Right atrium auricular region (tissue), 2 donors: ENCODE measurements around the gene APEH. TPM values are rescaled to one million over a fixed set of nuclear protein-coding genes. Genes with fewer than 3 reads are reported as not detected.

Experiments
- DNase-seq: peaks from one replicate; pipeline ENCODE4 v3.0.0-alpha.2; 2019; ENCODE audit warnings: low spot score
- H3K27ac ChIP-seq, 2 donors: fragments of 200-600 bp; sonication (generic); 1 replicate in 1 of 2; 2 replicates in 1 of 2; pipeline ENCODE4 v1.5.1; 2016 to 2019
- H3K27me3 ChIP-seq, 2 donors: fragments of 200-600 bp; sonication (generic); one replicate each; pipeline versions ENCODE4 v1.5.1 to v1.6.0; 2017 to 2019
- H3K36me3 ChIP-seq: fragments of 200-600 bp; sonication (generic); one replicate; pipeline ENCODE4 v1.5.1; 2016
- H3K4me1 ChIP-seq, 2 donors: fragments of 200-600 bp; sonication (generic); one replicate each; pipeline versions ENCODE4 v1.5.1 to v1.6.0; 2017 to 2019
- H3K4me3 ChIP-seq, 2 donors: fragments of 200-600 bp; sonication (generic); 1 replicate in 1 of 2; 2 replicates in 1 of 2; pipeline ENCODE4 v1.5.1; 2017 to 2019; ENCODE audit warnings: mild to moderate bottlenecking in 1 of 2, moderate library complexity in 1 of 2
- H3K9me3 ChIP-seq, 2 donors: fragments of 200-600 bp; sonication (generic); one replicate each; pipeline ENCODE4 v1.5.1; 2019
- CTCF ChIP-seq, 2 donors: fragments of 200-600 bp; sonication (generic); IDR thresholded peaks; one replicate each; pipeline ENCODE4 v1.5.1; 2019; ENCODE audit warnings: antibody characterized with exemption in 2 of 2
- total RNA-seq, 2 donors: library from RNA; depleted of rRNA; stranded (reverse); fragments of >200 nt; gene quantifications; one replicate each; pipeline ENCODE4 v1.1.0, GENCODE V29; 2016

APEH gene
- total RNA-seq, 2 donors from 2014 or later: 61.1 to 67.5 TPM

GRCh38 chr3:49699281-49699979 is 25.3 kb downstream of the APEH start:
- no peak overlapping the region for H3K4me3 ChIP-seq
- TF ChIP-seq CTCF (IDR thresholded peaks at IDR 0.05): no peak
- H3K27ac ChIP-seq: peak overlapping the region in 1 of 2 donors; percentile 53
- no peaks in the 10 kb centered on the region for H3K27me3 ChIP-seq
- no peak for DNase-seq
- H3K4me1 ChIP-seq: peaks cover 0 to 14% of the 10 kb centered on the region in 2 donors
- H3K9me3 ChIP-seq: no peaks in the 10 kb centered on the region
- H3K36me3 ChIP-seq: peaks cover 18% of the 10 kb centered on the region

DNA sequence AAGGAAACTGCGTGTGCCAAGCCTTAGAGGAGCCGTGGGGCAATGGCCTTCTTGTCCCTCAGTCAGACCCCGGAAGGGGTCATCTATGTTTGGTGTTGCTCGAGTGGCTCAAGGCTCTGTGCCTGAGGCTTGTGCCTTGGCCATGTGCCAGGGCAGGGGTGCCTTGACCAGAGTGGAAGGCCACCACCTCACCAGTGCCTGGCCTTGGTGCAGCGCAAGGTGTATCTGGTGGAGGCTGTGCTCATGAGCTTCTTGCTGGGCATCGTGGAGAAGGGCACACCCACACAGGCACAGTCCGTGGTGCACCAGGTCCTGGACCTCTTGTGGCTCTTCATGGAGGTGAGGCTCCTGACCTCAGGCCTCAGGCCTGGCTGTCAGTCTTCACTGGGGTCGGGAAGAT is 25.9 kb downstream of the APEH start:
- Histone ChIP-seq H3K9me3 (no peaks in the 10 kb centered on the region), H3K27ac (no peak overlapping the region), H3K4me1 (peaks cover 0 to 14% of the 10 kb centered on the region in 2 donors), H3K27me3 (no peaks in the 10 kb centered on the region), H3K36me3 (peaks cover 24% of the 10 kb centered on the region), H3K4me3 (no peak overlapping the region)
- TF ChIP-seq CTCF (IDR thresholded peaks at IDR 0.05): no peak
- no peak for DNase-seq

- no peak for DNase-seq
- TF ChIP-seq CTCF (IDR thresholded peaks at IDR 0.05): no peak
- Histone ChIP-seq H3K4me1 (peaks cover 0 to 14% of the 10 kb centered on the region in 2 donors), H3K36me3 (peaks cover 30% of the 10 kb centered on the region), H3K4me3 (no peak overlapping the region), H3K27me3 (no peaks in the 10 kb centered on the region), H3K27ac (no peak overlapping the region), H3K9me3 (no peaks in the 10 kb centered on the region)
These were observed 26.4 kb downstream of the APEH start for GRCh38 chr3:49700453-49701128.

- peak in 1 of 2 donors; percentile 31 for TF ChIP-seq CTCF (IDR thresholded peaks at IDR 0.05)
- Histone ChIP-seq H3K27me3 (no peaks in the 10 kb centered on the region), H3K4me1 (peaks cover 0 to 14% of the 10 kb centered on the region in 2 donors), H3K9me3 (no peaks in the 10 kb centered on the region), H3K4me3 (no peak overlapping the region), H3K27ac (no peak overlapping the region), H3K36me3 (peaks cover 36% of the 10 kb centered on the region)
- no peak for DNase-seq
These were observed 27.4 kb downstream of the APEH start for GRCh38 chr3:49701388-49702077.

GRCh38 chr3:49702672-49703071 is 28.5 kb downstream of the APEH start:
- TF ChIP-seq CTCF (IDR thresholded peaks at IDR 0.05): no peak
- DNase-seq: no peak
- no peak overlapping the region for H3K4me3 ChIP-seq
- no peaks in the 10 kb centered on the region for H3K9me3 ChIP-seq
- H3K4me1 ChIP-seq: peaks cover 0 to 14% of the 10 kb centered on the region in 2 donors
- H3K36me3 ChIP-seq: peaks cover 36% of the 10 kb centered on the region
- H3K27me3 ChIP-seq: no peaks in the 10 kb centered on the region
- no peak overlapping the region for H3K27ac ChIP-seq
